Measurements from ENCODE around the gene GPN3.
A peak's percentile ranks its signal among the peaks of the same experiment; 100 is the strongest.
"Not testable (repeated sequence)": the region's sequence is repeated elsewhere in the genome, so short reads cannot be mapped to it uniquely, and the experiment has no call there.

Gene GPN3

DNA sequence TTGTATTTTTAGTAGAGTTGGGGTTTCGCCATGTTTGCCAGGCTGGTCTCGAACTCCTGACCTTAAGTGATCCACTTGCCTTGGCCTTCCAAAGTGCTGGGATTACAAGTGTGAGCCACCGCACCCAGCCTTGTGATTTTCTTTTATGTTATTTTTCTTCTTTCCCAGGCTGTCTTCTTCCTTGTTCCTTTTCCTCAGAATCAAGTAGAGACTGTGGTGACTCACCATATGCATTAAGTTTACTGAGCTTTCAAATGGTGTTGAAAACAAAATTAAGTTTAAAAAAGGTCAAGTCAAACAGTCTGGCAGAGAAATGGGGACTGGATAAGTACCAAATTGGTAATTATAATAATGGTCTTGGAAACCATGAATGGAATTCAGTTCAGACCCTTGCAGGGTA, 23.6 kb downstream of the GPN3 start:
- DNase-seq (ENCODE audit: low read depth), result no peak

- DNase-seq (ENCODE audit: low read depth), result peak; percentile 73
Measured at GRCh38 chr12:110436231-110436630, 31.8 kb downstream of the GPN3 start.

DNA sequence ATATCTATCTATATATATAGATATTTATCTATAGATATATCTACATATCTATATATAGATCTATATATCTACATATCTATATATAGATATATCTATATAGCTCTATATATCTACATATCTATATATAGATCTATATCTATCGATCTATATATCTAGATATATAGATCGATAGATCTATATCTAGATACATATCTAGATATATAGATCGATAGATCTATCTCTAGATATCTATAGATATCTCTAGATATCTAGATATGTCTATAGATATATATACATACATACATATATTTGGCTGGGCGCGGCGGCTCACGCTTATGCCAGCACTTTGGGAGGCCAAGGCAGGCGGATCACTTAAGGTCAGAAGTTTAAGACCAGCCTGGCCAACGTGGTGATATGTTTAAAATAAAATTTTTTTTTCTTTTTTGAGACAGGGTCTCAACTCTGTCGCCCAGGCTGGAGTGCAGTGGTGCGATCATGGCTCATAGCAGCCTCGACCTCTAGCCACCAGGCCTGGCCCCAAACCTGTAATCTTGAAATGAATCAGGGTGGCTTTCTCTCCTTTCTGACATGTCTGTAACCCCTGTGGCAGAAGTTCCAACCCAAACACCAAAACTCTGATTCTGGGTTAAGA, 36.0 kb downstream of the GPN3 start:
- no peak for DNase-seq (ENCODE audit: low read depth)

DNA sequence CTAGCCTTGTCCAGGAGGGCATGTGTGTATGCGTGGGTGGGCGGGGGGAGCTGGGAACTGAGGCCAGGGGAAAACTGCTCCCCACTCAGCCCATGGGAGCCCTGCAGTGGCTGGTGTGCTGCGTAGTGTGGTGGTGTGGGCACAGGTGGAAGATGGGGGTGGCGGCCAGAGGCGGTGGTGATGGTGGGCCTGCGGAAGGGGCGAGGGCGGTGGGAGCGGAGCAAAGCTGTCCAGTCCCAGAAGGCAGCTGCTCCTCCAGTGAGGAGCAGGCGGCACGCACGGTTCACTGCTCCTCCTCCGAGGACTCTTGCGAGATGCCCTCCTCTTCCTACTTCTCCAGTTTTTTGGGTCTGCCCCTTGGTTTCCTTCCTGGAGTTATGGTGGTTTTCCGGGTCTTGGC, 38.4 kb downstream of the GPN3 start:
- not testable (repeated sequence) for DNase-seq (ENCODE audit: low read depth)

- DNase-seq (ENCODE audit: low read depth), result no peak
Measured at GRCh38 chr12:110426406-110426805, 41.7 kb downstream of the GPN3 start.

DNA sequence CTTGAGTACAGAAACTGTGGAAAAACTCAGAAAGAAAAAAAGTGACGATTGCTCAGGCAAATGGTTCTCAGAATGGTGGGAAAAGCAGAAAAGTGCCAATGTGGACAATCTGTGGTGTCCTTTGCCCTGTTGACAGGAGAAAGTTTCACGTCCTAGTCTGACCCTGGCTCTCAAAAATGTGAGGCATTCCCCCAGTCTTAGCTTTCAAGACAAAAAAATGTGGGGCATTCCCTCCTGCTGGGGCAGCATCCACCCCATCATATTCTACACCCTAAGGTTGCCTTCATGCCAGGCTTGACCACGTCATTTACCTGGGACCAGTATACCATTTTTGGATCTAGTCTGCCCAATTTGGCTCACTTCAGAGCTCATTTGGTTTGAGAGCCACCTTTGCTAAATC, 43.8 kb downstream of the GPN3 start:
- DNase-seq (ENCODE audit: low read depth), result peak; percentile 16

DNA sequence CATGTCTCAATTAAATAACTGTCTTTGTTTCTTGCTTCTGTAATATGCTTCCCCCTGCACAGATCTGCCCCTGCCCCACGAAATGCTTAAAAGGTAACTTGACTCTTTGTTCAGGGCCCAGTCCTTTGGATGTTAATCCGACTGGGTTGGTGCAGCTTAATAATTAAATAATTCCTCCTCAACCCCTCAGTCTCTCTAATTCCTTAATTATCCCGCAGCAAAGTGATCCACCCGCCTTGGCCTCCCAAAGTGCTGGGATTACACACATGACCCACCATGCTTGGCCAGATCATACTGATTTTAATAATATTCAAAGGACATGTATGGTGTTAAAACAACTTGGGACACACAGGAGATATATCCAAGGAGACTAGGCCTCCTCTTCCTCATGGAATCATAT, 46.4 kb downstream of the GPN3 start:
- DNase-seq (ENCODE audit: low read depth), result no peak

DNA sequence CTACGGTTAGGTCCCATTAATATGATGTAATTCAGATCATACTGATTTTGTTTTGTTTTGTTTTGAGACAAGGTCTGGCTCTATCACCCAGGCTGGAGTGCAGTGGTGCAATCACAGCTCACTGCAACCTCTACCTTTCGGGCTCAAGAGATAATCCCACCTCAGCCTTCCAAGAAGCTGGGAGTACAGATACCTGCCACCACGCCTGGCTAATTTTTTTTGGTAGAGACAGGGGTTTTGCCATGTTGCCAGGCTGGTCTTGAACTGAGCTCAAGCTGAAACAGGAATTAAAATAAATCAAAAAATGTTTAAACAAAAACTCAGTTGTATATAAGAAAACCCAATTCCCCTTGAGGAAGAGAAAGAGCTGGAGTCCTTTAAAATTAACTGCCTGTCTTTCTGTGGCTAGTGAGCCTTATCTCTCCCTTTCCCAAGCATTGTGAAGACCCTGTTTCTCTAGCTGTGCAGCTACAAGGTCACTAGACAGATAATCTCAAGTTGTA, 46.8 kb downstream of the GPN3 start:
- no peak for DNase-seq (ENCODE audit: low read depth)

DNA sequence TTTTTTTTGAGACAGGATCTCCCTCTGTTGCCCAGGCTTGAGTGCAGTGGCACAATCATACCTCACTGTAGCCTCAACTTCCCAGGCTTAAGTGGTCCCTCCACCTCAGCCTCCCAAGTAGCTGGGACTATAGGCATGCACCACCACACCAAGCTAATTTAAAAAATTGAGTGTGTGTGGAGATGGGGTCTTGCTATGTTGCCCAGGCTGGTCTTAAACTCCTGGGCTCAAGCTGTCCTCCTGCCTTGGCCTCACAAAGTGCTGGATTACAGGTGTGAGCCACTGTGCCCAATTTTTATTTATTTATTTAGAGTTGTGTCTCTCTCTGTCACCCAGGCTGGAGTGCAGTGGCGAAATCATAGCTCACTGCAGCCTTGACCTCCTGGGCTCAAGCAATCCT, 47.4 kb downstream of the GPN3 start:
- DNase-seq (ENCODE audit: low read depth), result not testable (repeated sequence)

GRCh38 chr12:110417113-110417512, 50.9 kb downstream of the GPN3 start:
- not testable (repeated sequence) for DNase-seq (ENCODE audit: low read depth)

- not testable (repeated sequence) for DNase-seq (ENCODE audit: low read depth)
Measured at GRCh38 chr12:110410086-110410485, 58.0 kb downstream of the GPN3 start.

GRCh38 chr12:110405126-110405662, 62.9 kb downstream of the GPN3 start:
- not testable (repeated sequence) for DNase-seq (ENCODE audit: low read depth)

DNA sequence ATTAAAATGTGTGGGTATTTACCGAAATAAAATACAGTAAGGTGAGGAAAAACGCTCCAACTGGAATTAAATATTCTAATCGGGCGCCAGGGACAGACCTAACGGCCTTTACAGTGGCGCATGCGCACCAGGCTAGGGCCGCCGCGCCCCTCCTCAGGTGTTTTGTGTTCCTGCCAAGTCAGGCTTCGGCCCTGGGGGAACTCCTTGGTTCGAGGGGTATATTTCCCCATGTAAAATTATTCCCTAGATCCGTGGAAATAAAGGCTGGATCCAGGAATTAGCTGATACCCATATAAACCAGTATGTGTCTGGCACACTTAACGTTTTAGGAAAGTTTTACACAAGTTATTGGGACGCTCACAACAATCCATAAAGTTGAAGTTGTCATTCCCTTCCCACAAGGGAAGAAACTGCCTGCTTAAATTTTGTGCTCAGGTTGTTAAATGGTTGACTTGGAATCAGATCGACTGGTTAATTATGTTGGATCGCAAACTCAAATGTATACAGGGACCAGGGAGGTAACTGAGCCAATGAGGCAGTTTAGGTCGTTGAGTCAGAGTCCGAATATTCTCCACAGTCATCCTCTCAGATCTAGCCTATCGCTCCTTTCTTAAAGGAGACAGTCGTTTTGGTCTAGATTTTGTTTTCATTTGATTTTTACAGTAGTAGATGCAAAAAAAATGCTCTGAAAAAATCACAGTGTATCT, 63.9 kb downstream of the GPN3 start:
- peak; percentile 36 for DNase-seq (ENCODE audit: low read depth)

DNA sequence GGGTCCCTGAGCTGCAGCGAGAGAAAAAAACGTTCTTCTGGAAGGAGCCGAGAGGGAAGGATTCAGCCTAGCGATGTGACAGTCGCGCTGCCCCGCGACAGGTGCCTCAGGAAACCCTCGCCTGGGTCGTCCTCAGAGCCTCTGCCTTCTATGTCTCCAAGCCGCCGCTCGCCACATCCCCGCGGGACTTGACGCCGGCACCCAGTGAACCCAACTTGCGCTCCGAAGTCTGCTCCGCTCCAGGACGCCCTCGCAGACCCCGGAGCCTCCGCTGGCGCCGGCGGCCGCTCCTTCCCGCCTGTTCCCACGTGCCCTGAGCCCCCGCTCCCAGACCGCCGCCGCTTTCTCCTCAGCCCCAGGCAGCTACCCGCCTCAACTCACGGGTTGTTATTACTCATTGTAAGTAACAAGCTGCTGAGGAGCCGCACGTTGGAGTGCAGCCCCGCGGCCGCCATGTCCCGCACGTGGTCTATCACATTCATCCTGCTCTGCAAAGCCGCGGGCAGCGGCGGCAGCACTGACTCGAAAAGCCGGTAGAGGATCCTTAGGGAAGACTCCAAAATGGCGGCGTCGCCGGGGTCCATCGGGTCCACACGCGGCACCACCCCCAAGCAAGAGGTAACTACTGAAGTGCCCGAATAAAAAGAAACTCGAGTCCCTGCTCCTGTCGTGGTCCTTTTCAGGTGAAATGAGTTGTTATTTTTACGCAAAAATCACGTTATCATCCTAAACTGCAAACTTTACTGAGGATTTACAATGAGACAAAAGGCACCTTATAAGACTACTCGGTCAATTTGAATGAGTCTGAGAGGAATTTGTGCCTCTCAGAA, 64.7 kb downstream of the GPN3 start, which contains the start of gene ANAPC7:
Gene ANAPC7, minus strand, starts transcription at position 563 of the 830 bp plus-strand sequence. Its CDS starts 81 bp downstream, at position 482.
- peak; percentile 90 for DNase-seq (ENCODE audit: low read depth)
